Stimulated activated CD4-positive, alpha-beta T cell treated with anti-CD3 and anti-CD28 coated beads, Interleukin-1b, Interleukin-23, amount 100 ng/mL, for 48 hours (primary cell): ENCODE data around the gene SMIM32.

Experiments used
- DNase-seq: peaks from one replicate; pipeline ENCODE4 v3.0.0-alpha.2; 2020

The SMIM32 gene

DNA sequence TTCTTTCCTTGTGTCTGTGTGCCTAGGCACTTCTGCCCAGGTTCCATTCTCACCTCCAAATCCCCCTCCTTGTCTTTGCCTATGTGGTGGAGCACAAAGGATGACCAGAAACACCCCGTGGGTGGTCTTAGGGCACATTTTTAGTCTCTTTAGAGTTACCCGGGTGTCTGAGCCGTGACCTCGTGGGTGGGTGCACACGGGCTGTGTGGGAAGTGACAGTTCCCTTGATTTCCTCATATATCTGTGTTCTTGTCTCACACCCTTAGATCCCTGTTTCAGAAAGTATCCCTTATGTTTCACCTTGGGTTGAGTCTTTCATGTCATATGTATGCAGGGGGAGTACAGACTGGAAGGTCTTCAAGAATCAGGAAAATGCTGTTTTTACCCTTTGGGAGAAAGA, 13.4 kb upstream of the SMIM32 start:
- DNase-seq, result no peak

DNA sequence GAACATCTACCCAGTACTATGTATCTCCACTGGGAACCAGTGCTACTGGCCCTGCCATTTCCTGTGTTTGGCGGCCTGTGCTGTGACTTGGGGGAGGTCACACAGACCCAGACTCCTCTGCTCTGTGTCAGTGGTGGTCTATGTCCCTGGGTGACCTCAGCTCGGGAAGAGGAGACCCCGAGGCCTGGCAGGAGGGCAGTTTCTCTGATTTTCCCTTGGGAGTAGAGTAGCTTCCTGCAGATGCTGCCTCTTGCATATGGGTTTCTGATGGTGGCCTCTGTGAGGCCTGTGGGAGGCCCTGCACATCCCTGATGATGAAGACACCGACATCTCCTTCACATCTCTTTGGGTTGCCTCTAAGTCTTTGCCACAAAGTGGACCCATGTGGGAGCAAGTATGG, 13.0 kb upstream of the SMIM32 start:
- DNase-seq, result no peak

DNA sequence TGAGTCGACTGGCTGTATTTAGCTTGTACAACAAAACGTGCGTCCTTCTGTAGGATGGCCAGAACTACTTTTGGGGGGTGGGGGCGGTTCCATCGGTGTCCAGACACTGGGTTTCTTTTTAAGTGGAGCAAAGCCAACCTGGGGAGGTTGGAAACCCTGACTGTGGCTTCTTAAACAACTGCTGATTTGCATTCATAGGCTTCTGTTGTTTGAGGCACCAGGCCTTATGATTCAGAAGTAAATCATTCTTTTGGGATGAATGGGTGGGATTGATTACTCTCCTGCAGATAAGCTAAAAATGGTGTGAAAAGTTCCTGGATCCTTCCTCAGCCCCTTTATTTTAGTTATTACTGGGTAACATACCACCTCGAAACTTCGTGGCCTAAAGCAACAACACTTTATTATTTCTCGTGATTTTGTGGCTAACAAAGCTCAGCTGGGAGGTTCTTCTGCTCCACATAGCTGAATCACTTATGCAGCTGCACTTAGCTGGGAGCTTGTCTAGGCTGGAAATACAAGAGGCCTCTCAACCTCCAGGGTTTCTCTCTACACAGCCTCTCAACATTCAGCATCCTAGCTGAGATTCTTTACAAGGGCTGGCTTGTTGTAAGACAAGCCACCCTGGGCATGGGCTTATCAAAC, 12.2 kb upstream of the SMIM32 start:
- DNase-seq, result no peak

DNA sequence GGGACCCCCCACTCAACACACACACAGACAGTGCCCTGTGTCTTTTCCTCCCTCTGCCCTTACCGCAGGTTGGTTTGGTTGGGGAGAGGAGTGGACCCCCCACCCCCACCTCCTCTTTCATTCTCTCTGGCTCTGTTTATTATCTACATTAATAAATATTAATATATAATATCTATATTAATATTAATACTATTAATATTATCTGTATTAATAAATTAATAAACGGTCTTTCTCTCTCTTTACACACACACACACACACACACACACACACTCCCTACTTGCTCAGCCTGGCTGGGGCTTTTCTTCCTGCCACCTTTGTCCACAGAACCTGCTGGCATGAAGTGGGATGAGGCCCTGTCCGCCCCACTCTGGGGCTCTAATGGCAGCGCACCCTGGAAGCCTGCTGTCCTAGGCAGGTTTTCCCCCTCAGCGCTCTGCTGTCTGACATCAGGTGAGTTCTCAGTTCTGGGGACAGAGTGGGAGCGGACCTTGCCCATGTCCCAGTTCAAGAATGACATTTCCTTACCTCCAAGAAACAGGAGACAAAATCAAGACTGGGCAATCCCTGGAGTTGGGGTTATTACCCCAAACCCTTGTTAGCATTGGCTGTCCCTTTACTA, 10.5 kb upstream of the SMIM32 start:
- no peak for DNase-seq

DNA sequence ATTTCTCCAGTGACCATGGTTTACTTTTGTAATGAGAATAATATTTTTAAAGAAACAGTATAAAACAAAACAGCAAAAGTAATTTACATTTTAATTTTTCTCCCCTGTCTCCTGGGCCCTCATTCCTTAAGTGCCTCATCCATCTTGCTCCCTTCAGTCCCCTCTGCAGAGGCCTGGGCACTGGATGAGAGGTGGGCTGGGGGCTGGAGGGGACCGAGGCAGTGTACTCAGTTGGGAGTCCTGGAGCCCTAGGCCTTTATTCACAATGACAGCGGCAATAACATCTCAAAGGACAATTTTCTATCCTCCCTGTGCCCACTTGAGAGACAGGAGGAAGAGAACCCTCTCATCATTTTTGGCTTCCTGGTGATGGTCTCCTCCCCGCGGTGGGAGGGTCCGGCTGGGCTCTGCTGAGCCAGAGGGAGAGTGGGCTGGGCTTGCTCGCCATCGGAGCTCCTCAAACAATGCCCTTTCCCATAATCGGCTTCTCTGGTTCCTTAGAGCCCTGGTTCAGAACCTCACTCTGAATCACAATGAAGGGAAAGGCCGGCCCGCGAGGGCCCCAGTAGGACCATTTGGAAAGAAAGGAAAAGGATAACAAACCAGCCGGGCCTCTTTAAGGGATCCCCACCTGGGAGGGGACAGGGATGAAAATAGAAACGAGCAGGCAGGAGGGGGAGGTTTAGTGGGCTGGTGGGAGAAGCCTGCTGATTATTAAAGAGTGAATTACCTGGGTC, 9.7 kb upstream of the SMIM32 start:
- DNase-seq, result no peak

DNA sequence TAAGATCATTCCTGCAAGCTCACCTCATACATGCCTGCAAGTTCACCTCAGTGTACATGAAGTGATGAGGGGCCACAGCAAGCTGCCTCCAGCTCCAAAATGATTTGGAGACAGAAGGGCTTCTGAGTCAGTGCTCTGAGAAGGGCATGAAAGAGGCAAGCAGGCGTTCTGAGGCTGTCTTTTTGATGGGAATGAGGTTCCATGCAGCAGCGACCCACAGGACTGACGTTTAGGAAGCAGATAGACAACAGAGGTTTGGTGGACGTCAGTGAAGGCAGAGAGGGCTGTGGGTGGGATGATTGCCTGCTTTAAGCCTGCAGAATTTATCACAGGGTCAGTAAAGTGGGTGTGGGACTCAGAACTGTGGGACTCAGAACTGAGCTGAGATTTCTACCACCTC, 8.9 kb upstream of the SMIM32 start:
- DNase-seq, result no peak

DNA sequence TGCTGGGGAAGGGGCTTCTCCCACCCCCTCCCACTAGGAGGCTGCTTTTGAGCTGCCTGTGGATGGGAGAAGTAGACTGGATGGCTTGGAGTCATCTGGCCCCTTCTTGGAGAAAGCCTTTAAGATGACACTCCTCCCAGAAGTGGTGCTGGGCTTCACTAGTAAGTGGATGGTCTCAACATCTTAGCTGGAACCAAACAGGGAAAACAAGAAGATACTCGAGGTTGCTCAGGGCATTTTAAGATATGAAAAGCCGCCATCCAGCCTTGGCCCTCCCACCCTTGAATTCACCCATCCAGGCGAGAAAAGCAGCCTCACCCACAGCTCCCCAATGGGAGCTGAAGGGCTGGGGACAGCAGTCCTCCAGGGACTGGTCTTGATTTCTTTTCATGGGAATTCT, 7.8 kb upstream of the SMIM32 start:
- DNase-seq, result no peak

DNA sequence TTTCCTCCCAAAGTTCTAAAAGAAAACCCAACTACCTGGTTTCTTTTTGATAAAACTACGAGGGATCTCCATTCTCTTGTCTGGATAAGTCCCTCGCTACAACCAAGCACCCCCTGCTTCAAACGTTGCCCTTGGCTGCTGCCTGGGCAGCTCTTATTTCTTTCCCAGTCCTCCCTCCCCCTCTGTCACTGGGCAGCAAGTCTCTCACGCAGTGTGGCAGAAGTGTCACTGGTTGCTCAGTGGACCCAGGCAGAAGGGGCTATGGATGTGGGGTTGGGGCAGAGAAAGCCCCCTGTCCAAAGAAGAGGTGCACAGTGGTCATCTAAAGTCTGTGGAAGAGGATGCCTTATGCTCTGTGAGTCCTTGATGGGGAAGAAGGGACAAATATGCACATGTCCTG, 7.2 kb upstream of the SMIM32 start:
- DNase-seq, result no peak

DNA sequence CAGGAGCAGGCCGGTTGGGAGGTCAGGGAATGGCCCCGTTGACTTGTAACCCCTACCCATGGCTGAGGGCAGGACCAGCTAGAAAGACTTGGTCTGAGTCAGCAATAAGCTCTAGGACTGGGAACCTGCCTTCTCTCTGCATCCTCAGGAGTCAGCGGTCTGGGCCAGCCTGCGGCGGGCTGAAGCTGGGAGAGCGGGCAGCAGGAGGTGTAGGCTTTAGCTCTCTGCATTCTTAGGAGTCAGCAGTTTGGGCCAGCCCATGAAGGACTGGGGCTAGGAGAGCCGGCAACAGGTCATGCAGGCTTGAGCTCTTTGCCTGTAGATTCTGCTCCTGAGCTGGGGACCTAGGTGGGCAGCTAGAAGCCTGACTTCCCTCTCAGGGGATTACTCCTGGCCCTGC, 6.4 kb upstream of the SMIM32 start:
- DNase-seq, result no peak

DNA sequence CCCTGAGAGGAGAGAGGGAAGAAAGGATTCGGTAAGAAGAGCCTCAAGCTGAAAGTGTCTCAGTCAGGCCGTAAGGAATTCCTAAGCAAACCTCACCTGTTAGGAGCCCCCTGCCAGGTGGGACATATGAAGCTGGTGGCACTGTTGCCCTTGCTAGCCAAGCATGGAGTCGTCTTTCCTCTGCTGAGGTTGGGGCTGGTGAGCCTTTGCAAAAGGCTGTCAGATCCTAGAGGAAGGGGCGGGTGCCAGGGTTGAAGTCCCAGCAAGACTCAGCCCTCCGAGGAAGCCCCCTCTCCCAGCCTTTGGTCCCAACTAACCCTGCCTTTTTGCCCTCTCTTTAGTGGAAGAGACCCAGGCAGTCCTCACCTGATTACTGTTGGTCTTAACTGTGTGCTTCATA, 5.5 kb upstream of the SMIM32 start:
- DNase-seq, result no peak

DNA sequence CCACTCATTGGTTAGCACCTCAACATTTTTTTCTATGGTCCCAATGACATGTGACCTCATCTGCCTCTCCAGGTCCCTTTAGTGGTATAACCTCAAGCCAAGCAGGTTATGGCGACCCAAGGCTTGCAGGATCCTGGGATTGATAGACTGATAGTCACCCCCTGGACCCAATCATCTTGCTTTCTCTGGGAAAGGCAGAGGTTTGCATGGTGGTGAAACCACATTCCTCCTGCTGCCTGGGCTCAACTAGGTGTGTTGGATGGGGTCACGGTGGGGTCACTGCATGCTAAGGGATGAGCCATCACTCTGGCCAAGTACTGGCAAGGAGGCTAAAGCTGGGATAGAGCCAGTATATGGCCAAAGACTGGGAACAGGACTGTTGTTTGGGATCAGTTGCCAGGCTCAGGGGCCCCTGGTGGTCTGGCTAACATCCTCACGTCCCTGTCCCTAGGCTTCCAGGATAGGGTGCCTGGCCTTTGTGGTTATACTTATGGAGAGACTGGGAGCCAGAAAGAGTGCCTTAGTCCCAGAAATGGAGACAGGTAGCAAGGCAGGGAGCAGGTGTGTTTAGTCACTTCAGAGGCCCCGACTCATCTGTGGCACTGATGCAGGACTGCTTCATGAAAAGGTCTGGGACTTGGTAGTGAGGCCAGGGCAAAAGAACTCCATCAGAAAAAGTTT, 4.6 kb upstream of the SMIM32 start:
- DNase-seq, result no peak

DNA sequence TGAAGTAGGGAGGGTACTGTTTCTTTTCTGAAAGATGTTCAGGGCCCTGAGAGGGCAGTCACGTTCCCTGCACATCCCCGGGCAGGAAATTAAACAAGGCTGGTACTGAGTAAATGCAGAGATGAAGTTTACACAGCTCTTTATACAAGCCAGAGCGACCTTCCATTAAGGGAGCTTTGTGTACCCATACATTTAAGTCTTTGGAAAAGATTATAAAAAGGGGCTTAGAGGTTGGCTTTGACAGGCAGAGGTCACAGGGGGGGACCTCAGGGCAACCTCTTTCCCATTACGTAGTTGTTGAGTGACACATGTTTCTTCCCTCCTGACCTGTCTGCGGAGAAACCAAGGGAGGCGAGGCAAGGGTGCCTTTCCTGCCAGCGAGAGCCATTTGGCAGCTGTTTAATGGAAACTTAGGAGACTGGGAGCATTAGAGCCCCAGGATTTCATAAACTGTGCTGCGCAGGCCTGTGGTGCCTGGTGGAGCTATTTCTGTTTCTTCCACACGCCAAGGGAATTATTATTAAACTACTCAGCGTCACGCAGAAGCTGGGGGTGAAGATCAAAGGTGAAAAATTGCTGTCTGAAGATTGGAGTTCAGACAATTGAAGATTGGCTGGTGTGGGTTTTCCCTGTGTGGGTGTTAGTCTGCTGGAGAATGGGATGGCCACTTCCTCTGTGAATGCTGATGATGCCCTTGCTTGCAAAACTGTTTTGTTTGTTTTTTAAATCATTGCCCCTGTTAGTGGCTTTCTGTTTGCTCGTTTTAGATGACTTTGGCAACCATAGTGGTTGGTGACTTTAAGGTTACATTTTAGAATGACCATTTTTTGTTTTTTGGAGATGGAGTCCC, 3.2 kb upstream of the SMIM32 start:
- DNase-seq, result no peak

DNA sequence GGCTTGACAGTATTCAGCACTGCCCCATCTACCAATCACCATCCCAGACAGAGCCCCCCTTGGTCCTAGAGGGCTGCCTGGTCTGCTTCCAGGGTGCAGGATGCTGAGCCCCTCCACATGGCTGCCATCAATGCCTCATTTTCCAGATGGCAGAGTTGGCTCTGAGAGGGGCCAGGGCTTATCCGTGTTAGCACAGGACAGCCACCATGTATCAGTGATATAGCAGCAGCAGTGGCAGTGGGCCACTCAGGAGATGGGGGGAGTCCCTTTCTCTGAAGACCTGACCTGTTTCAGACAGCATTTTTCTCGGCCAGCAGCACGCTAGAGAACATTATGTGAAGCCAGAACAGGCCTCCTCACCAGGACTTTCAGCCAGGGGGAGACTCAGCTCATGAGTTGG, 1.6 kb upstream of the SMIM32 start:
- no peak for DNase-seq

DNA sequence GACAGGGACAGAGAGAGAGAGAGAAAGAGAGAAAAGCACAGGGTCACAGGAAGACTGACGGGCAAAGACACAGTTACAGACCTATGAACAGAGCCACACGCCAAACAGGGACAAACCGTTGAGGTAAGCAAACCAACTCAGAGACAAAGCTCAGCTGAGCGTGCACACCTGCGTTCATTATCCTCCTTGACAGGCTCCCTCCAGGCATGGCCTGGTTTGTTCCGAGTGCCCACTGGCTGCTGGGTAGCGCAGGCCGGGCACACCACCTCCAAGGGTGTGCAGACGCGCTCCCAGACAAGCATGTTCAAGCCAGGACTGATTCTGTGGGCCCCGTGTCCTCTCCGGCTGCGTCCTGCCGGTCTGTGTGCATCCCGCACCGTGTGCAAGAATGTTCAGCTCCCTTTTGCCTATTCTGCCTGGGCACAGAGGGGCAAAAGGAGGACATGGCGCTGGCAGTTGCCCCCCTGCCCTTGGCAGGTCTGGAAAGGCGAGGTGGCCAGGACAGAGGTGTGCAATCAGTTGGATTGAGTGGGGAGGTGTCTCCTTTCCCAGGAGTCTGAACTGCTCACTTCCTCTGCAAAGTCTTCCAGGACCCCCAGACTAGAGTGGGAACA, 467 bp upstream of the SMIM32 start:
- no peak for DNase-seq

DNA sequence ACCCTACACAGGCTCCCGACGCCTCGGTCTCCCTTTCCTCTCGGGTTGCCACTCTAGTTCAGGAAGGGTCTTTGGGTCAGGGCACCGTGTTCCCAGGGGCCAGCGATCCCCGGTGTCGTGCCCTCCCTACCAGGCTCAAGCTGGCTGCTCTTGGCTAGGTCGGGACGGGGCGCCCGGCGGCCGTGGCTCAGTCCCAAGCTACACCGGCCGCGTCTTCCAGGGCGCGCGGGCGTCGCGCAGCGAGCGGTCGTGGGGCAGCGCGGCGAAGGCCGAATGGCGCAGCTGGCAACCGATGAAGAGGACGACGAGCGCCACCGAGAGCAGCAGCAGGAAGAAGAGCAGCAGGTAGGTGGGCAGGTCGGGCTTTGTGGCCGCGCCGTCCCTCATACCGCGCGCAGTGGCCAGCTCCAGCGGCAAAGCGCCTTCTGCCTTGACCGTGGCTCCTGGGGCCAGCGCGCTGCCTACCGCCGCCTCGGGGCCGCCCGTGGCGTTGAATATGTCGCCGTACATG, 892 bp downstream of the SMIM32 start:
- DNase-seq, result no peak

DNA sequence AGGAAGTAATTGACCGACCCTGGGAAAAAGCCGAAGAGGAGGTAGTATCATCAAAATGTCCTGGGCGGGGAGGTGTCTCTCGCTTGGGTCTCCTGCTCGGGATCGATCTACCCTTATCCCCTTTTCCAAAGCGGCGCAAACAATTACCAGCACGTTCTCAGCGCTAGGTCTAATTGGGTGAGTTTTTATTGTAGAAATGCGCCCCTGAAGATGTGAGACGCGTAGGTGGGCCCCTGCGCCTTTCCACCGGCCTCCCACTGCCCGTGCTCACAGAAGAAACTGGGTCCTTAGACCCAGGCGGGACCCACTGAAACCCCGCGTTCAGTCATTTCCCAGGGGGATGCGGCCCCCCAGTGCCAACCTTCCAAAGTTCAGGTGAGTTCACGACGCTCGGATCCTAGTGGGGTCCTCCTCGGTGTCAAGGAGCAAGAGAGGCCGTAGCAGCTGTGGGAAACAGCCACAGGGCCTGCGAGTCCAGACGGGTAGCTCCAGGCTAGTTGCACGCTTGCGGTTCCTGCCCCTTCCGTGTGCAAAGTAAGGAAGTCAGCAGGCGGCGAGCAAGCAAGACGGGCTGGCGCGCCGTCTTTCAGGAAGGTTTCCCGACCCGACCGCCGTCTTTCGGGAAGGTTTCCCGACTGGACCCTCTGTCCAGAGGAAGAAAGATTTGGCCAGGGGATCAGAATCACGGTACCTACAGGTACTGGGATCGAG, 1.5 kb downstream of the SMIM32 start:
- DNase-seq, result no peak

DNA sequence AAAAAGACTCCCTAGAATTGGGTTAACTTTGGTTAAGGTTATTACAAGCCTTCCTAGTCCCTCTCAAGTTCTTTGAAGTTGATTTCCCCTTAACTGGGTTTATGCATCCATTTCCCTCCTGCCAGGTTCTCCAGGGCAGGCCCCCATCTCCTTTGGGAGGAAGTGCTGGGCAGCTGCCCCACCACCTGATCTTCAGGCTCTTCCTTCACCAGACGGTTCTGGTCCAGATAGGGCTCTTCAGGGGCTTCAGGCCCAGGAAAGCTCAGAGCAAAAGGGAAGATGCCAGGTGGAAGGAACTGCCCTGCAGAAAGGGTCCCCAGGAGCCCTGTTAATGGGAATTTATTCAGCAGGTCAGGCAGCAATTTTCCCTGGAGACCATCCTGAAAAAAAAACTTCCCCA, 2.1 kb downstream of the SMIM32 start:
- DNase-seq, result no peak

DNA sequence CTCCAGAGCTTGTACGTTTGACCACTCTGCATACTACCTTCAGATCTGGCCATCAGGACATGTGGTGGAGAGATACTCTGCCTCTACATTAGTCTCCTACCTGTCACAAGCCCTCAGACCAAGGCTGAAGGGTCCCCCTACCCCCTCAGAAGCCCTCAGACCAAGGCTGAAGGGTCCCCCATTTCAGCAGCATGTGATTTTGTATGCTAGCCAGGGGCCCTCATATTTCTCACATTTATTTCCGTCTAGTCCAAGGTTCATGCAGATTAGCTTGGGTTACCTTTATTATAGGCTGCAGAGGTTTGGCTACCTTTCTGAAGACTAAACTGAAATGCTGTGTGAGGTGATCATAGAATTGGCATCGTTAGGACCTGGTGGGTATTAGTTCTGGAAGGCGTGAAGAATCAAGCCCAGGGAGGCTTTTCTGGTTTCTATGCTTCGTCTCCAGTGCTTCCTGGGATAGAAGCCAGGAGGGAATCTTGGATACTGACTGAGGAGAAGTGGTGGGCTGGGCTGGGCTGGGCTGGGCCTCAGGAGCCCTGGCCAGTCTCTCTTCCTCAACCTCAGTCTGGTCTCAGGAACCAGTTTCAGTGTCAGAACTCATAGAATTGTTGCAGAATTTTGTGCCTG, 2.8 kb downstream of the SMIM32 start:
- DNase-seq, result no peak

DNA sequence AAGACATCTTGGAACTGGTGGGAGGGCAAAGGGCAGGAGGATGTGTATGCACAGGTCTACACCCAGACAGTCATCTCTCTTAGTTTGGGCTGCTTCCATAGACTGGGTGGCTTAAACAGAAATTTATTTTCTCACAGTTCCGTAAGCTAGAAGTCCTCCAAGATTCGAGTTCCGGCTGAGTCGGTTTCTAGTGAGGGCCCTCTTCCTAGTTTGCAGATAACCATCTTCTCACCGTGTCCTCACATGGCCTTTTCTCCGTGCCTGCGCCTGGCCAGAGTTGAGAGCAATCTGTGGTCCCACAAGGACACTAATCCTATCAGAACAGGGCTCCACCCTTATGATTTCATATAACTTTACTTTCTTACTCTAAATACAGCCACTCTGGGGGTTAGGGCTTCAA, 4.1 kb downstream of the SMIM32 start:
- no peak for DNase-seq

DNA sequence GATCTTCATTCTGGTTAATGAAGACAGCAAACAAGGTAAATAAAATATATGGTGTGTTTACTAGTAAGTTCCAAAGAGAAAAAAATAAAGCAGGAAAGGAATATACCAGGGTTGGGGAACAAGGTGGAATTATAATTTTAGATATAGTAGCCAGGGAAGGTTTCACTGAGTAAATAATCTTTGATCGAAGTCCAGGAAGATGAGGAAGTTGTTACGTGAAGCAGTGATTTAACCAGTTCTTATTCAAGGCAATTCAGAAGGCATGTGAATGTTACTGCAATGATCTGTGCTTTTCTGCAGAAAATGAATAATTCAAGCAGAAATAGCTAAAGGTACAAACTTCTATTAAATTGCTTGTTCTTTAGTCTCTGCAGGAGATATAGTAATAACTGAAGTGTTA, 6.2 kb downstream of the SMIM32 start:
- no peak for DNase-seq
